ENCODE data around the gene MYO7A. TPM values are rescaled to one million over a fixed set of nuclear protein-coding genes. Genes with fewer than 3 reads are reported as not detected.

MYO7A gene
- total and polyA plus RNA-seq, 2 experiments from 2014 or later, result 1.8 to 5.4 TPM

- ATAC-seq, result no peak
- Mint-ChIP-seq H3K36me3 (ENCODE audit: low read depth) (no peaks in the 10 kb centered on the region; the same call in 2 of the 3 replicates), H3K4me3 (no peak overlapping the region), H3K27ac (no peak overlapping the region), H3K27me3 (ENCODE audit: insufficient read depth, low read depth, poor library complexity) (peaks cover 12% of the 10 kb centered on the region), H3K9me3 (no peaks in the 10 kb centered on the region), H3K4me1 (peaks cover 8% of the 10 kb centered on the region)
- Histone ChIP-seq H3K27ac (ENCODE audit: low read depth) (no peak overlapping the region), H3K4me1 (ENCODE audit: insufficient read depth) (no peaks in the 10 kb centered on the region), H3K27me3 (ENCODE audit: insufficient read depth) (no peaks in the 10 kb centered on the region), H2AFZ (no peak overlapping the region), H3K9me2 (ENCODE audit: insufficient read depth) (no peaks in the 10 kb centered on the region), H3K4me3 (no peak overlapping the region), H3K36me3 (ENCODE audit: insufficient read depth) (no peaks in the 10 kb centered on the region), H4K20me1 (replicated peaks; ENCODE audit: insufficient read depth) (no peaks in the 10 kb centered on the region), H3K79me2 (replicated peaks; ENCODE audit: insufficient read depth) (no peaks in the 10 kb centered on the region), H3F3A (replicated peaks; ENCODE audit: low read depth) (no peaks in the 10 kb centered on the region), H3K4me2 (no peak overlapping the region)
- DNase-seq (ENCODE audit: low spot score), result no peak
- no peak for TF ChIP-seq CREB1 (CRISPR knock-in tag; IDR thresholded peaks at IDR 0.05; ENCODE audit: low read depth)
- no peak for TF ChIP-seq ZNF114 (CRISPR knock-in tag; IDR thresholded peaks at IDR 0.05)
- TF ChIP-seq ZNF331 (CRISPR knock-in tag; IDR thresholded peaks at IDR 0.05; ENCODE audit: low read depth), result no peak
- TF ChIP-seq POLR2AphosphoS5 (IDR thresholded peaks at IDR 0.05; ENCODE audit: low read depth), result no peak
- no peak for TF ChIP-seq CTCF (conservative IDR thresholded peaks at IDR 0.05; ENCODE audit: low read depth in 2 of 2)
- TF ChIP-seq EZH2phosphoT487 (IDR thresholded peaks at IDR 0.05; ENCODE audit: unreplicated experiment), result no peak
- TF ChIP-seq EZH2 (IDR thresholded peaks at IDR 0.05; ENCODE audit: low read depth, unreplicated experiment), result no peak
- TF ChIP-seq JUNB (IDR thresholded peaks at IDR 0.05; ENCODE audit: unreplicated experiment), result no peak
- no peak for TF ChIP-seq ETS1 (IDR thresholded peaks at IDR 0.05)
- TF ChIP-seq STAT1 (IDR thresholded peaks at IDR 0.05; ENCODE audit: unreplicated experiment), result no peak
- no peak for TF ChIP-seq ZNF462 (CRISPR knock-in tag; IDR thresholded peaks at IDR 0.05)
- no peak for TF ChIP-seq NANOG (IDR thresholded peaks at IDR 0.05; ENCODE audit: borderline replicate concordance)
- no peak for TF ChIP-seq REST (IDR thresholded peaks at IDR 0.05; ENCODE audit: unreplicated experiment)
These were observed 15.2 kb upstream of the MYO7A start for GRCh38 chr11:77112641-77113381.
